ENCODE data around the gene MXD4.
"Not testable (repeated sequence)": the region's sequence is repeated elsewhere in the genome, so short reads cannot be mapped to it uniquely, and the experiment has no call there.

Gene MXD4

DNA sequence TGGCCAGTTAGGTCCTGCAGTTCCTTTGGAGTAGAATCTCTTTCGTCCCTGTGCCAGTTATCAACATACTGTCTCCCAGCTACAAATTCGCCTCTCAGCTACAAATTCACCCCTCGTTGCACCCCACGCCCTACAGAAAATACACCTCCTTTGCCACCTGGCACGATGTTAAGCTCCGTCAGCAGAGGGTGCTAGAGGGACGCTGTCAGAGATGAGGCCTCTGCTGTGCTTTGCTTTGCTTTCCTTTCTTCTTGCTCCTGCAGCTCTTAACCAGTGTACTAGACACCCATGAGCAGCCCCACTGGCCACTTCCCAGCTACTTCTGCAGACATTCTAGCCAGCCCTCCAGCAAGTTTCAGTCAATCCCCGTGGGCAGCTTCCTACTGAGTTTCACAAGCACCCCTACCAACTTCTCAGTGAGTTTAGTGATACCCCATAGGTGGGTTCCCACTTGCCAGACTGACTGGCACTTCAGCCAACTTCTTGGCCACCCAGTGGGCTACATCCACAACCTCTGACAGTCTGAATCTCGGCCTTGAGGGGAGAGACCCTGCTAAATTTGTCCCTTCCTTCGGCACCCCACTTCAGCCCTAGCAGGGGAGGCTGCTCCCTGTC is 41.8 kb downstream of the MXD4 start:
- Histone ChIP-seq H3K9ac (ENCODE audit: low read depth, low read length) (no peak overlapping the region; the same call in 1 of the 2 replicates), H3K27ac (ENCODE audit: low read depth, low read length) (no peak overlapping the region), H3K9me3 (ENCODE audit: insufficient read depth, low read depth, low read length) (no peaks in the 10 kb centered on the region), H3K36me3 (ENCODE audit: insufficient read depth, low read length) (no peaks in the 10 kb centered on the region), H3K4me1 (ENCODE audit: insufficient read depth, low read length) (peaks cover 32% of the 10 kb centered on the region), H3K27me3 (ENCODE audit: insufficient read depth, low read length) (no peaks in the 10 kb centered on the region), H3K4me3 (ENCODE audit: low read length) (no peak overlapping the region)
- 25% methylated on average over 10 of the region's 10 CpGs for WGBS

GRCh38 chr4:2219233-2219760 is 42.6 kb downstream of the MXD4 start:
- H3K9me3 ChIP-seq (ENCODE audit: insufficient read depth, low read depth, low read length), result no peaks in the 10 kb centered on the region
- H3K9ac ChIP-seq (ENCODE audit: low read depth, low read length), result no peak overlapping the region
- whole genome bisulfite sequencing, result 91% methylated on average over 6 of the region's 6 CpGs
- peaks cover 35% of the 10 kb centered on the region for H3K4me1 ChIP-seq (ENCODE audit: insufficient read depth, low read length)
- no peak overlapping the region for H3K4me3 ChIP-seq (ENCODE audit: low read length)
- H3K27ac ChIP-seq (ENCODE audit: low read depth, low read length), result no peak overlapping the region
- no peaks in the 10 kb centered on the region for H3K36me3 ChIP-seq (ENCODE audit: insufficient read depth, low read length)
- H3K27me3 ChIP-seq (ENCODE audit: insufficient read depth, low read length), result no peaks in the 10 kb centered on the region

GRCh38 chr4:2218436-2218835 is 43.5 kb downstream of the MXD4 start:
- no peak overlapping the region for H3K27ac ChIP-seq (ENCODE audit: low read depth, low read length)
- no peak overlapping the region for H3K9ac ChIP-seq (ENCODE audit: low read depth, low read length)
- no peaks in the 10 kb centered on the region for H3K9me3 ChIP-seq (ENCODE audit: insufficient read depth, low read depth, low read length)
- H3K4me1 ChIP-seq (ENCODE audit: insufficient read depth, low read length), result peaks cover 32% of the 10 kb centered on the region
- WGBS, result 100% methylated on average over 1 of the region's 1 CpG
- no peak overlapping the region for H3K4me3 ChIP-seq (ENCODE audit: low read length)
- H3K36me3 ChIP-seq (ENCODE audit: insufficient read depth, low read length), result no peaks in the 10 kb centered on the region
- H3K27me3 ChIP-seq (ENCODE audit: insufficient read depth, low read length), result no peaks in the 10 kb centered on the region

GRCh38 chr4:2217726-2218125 is 44.2 kb downstream of the MXD4 start:
- no peaks in the 10 kb centered on the region for H3K27me3 ChIP-seq (ENCODE audit: insufficient read depth, low read length)
- 93% methylated on average over 3 of the region's 3 CpGs for WGBS
- no peaks in the 10 kb centered on the region for H3K36me3 ChIP-seq (ENCODE audit: insufficient read depth, low read length)
- no peak overlapping the region for H3K4me3 ChIP-seq (ENCODE audit: low read length)
- peaks cover 25% of the 10 kb centered on the region for H3K4me1 ChIP-seq (ENCODE audit: insufficient read depth, low read length)
- no peak overlapping the region for H3K27ac ChIP-seq (ENCODE audit: low read depth, low read length)
- no peaks in the 10 kb centered on the region for H3K9me3 ChIP-seq (ENCODE audit: insufficient read depth, low read depth, low read length)
- no peak overlapping the region for H3K9ac ChIP-seq (ENCODE audit: low read depth, low read length)

DNA sequence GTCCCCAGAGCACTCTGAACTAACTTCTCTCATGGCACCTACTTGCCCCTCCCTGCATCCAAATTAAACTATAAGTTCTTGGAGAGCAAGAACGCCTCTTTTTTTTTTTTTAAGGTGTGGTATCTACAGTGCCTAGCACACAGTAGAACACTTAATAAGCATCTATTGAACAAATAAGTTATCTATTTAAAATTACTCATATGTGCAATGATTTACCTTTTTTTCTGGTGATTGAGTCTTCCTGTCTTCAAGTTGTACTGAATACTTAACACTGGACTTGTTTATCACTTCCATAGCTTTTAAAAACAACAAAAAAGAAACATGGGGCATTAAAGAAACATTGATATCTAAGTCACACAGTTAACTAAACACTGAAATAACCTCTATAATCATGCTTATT is 49.1 kb downstream of the MXD4 start:
- Histone ChIP-seq H3K27ac (ENCODE audit: low read depth, low read length) (no peak overlapping the region), H3K9ac (ENCODE audit: low read depth, low read length) (no peak overlapping the region), H3K27me3 (ENCODE audit: insufficient read depth, low read length) (no peaks in the 10 kb centered on the region), H3K4me1 (ENCODE audit: insufficient read depth, low read length) (0 out of 2 replicates have a peak, but pooled peaks cover 4% of the 10 kb centered on the region), H3K9me3 (ENCODE audit: insufficient read depth, low read depth, low read length) (no peaks in the 10 kb centered on the region), H3K4me3 (ENCODE audit: low read length) (no peak overlapping the region), H3K36me3 (ENCODE audit: insufficient read depth, low read length) (no peaks in the 10 kb centered on the region)
- 89% methylated on average over 1 of the region's 1 CpG for WGBS

DNA sequence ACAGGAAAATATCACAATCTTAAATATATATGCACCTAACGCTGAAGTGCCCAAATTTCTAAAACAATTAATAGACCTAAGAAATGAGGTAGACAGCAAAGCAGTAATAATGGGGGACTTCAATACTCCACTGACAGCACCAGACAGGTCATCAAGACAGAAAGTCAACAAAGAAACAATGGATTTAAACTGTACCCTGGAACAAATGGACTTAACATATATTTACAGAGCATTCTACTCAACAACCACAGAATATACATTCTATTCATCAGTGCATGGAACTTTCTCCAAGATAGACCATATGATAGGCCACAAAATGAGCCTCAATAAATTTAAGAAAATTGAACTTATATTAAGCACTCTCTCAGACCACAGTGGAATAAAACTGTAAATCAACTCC is 59.1 kb downstream of the MXD4 start:
- H3K9ac ChIP-seq (ENCODE audit: low read depth, low read length); H3K36me3 ChIP-seq (ENCODE audit: insufficient read depth, low read length); H3K27ac ChIP-seq (ENCODE audit: low read depth, low read length); H3K27me3 ChIP-seq (ENCODE audit: insufficient read depth, low read length); H3K4me3 ChIP-seq (ENCODE audit: low read length); H3K9me3 ChIP-seq (ENCODE audit: insufficient read depth, low read depth, low read length); H3K4me1 ChIP-seq (ENCODE audit: insufficient read depth, low read length): not testable (repeated sequence)
- no CpG with 5 or more reads among the region's 1 CpG for WGBS

Measured in HUES64 (cell line).